K562 (cell line): ENCODE measurements around the gene ZNF778. TPM values are rescaled to one million over a fixed set of nuclear protein-coding genes. Genes with fewer than 3 reads are reported as not detected.

Experiments used
- ATAC-seq: fragments of 200-7000 bp; cut with Tn5 transposase; 3 replicates; pipeline ENCODE4 v1.9.1; 2020; ENCODE audit warnings: moderate library complexity
- Bru-seq: library from RNA; stranded (reverse); fragments of 400-500 nt; gene quantifications from one replicate; lab custom pipeline; 2021; lab: Mats Ljungman, UMichigan
- BruChase-seq, 2 experiments: library from RNA; stranded (reverse); fragments of 400-500 nt; gene quantifications; one replicate each; lab custom pipeline; 2021; lab: Mats Ljungman, UMichigan
- BruUV-seq: library from RNA; stranded (reverse); fragments of 400-500 nt; replicated peaks from 2 replicates; lab custom pipeline; 2021; lab: Mats Ljungman, UMichigan
- CTCF ChIA-PET: fragments of 300-600 bp; formaldehyde crosslinking; extraction: SDS; loops from one replicate; lab custom pipeline; 2021; ENCODE audit warnings: low intra/inter-chr PET ratio; lab: Yijun Ruan, JAX
- POLR2A ChIA-PET: fragments of 300-600, 350-650 bp; sonication (Branson Sonifier 250); formaldehyde crosslinking; extraction: SDS; loops from one replicate; lab custom pipeline; 2021; ENCODE audit warnings: antibody characterized with exemption, inconsistent platforms; lab: Yijun Ruan, JAX
- DNase-seq, 4 experiments: peaks; one replicate each; pipeline versions ENCODE4 v3.0.0 to v3.0.0-alpha.2; 2011 to 2018; ENCODE audit warnings: low spot score in 3 of 4, mixed read lengths in 3 of 4; ENCODE audit errors: extremely low read depth in 1 of 4
- FAIRE-seq: peaks from 2 replicates; lab custom pipeline; 2011; peaks lifted over from hg19 to GRCh38; lab: Jason Lieb, UNC
- H2AFZ ChIP-seq: 2 replicates; pipeline ENCODE4 v1.6.0; 2011; ENCODE audit warnings: low read depth, low read length, control low read depth, inconsistent platforms
- H3K27ac ChIP-seq: fragments of 200-600 bp; 3 replicates; pipeline ENCODE4 v1.8.0; 2011; ENCODE audit warnings: low read depth, mild to moderate bottlenecking, control low read depth, inconsistent platforms, low read length, moderate library complexity, mixed read lengths; ENCODE audit errors: extremely low read depth
- H3K27me3 ChIP-seq, 2 experiments: fragments of 300-600 bp in 1 of 2; 2 replicates in 1 of 2; 3 replicates in 1 of 2; pipeline versions ENCODE4 v1.6.0 to v1.8.0; 2011; ENCODE audit warnings: inconsistent platforms in 2 of 2, low read length in 2 of 2, mild to moderate bottlenecking in 1 of 2, mixed read lengths in 1 of 2, moderate library complexity in 1 of 2; ENCODE audit not compliant: control insufficient read depth in 2 of 2, insufficient read depth in 2 of 2
- H3K36me3 ChIP-seq: fragments of 300-600 bp; 3 replicates; pipeline ENCODE4 v1.8.0; 2011; ENCODE audit warnings: mild to moderate bottlenecking, low read length, inconsistent platforms; ENCODE audit not compliant: control insufficient read depth, insufficient read depth
- H3K4me1 ChIP-seq, 2 experiments: fragments of 200-600 bp in 1 of 2; replicated peaks in 1 of 2; 2 replicates in 1 of 2; 3 replicates in 1 of 2; pipeline versions ENCODE4 v1.5.1 to v1.8.0; 2011; ENCODE audit warnings: inconsistent platforms in 2 of 2, low read length in 2 of 2, mild to moderate bottlenecking in 1 of 2, mixed read lengths in 1 of 2, moderate library complexity in 1 of 2; ENCODE audit not compliant: control insufficient read depth in 2 of 2, insufficient read depth in 2 of 2
- H3K4me2 ChIP-seq: 2 replicates; pipeline ENCODE4 v1.6.1; 2011; ENCODE audit warnings: low read length, control low read depth, inconsistent platforms, mixed read lengths; ENCODE audit not compliant: insufficient read depth
- H3K4me3 ChIP-seq: fragments of 200-600 bp; sonication (generic), shearing (Covaris generic); 2 replicates; pipeline ENCODE4 v1.5.1; 2016; ENCODE audit warnings: control low read depth, inconsistent platforms
- H3K79me2 ChIP-seq: fragments of 200-600 bp; 3 replicates; pipeline ENCODE4 v1.8.0; 2011; ENCODE audit warnings: low read length, inconsistent platforms; ENCODE audit not compliant: control insufficient read depth, insufficient read depth
- H3K9ac ChIP-seq, 2 experiments: 2 replicates each; pipeline versions ENCODE4 v1.6.0 to v1.6.1; 2011; ENCODE audit warnings: low read depth in 2 of 2, low read length in 2 of 2, control low read depth in 1 of 2, inconsistent platforms in 1 of 2, mild to moderate bottlenecking in 1 of 2, mixed read lengths in 1 of 2; ENCODE audit not compliant: insufficient read depth in 1 of 2
- H3K9me1 ChIP-seq: one replicate; pipeline ENCODE4 v1.6.0; 2011; ENCODE audit warnings: inconsistent platforms, mild to moderate bottlenecking, low read length, moderate library complexity; ENCODE audit not compliant: control insufficient read depth, insufficient read depth
- H3K9me3 ChIP-seq: replicated peaks from 2 replicates; pipeline ENCODE4 v1.5.1; 2011; ENCODE audit warnings: low read depth, low read length, inconsistent platforms; ENCODE audit not compliant: control insufficient read depth, insufficient read depth
- H4K20me1 ChIP-seq: replicated peaks from 2 replicates; pipeline ENCODE4 v1.6.1; 2011; ENCODE audit warnings: low read length, inconsistent platforms, mixed read lengths; ENCODE audit not compliant: control insufficient read depth, insufficient read depth
- BRF1 ChIP-seq: IDR thresholded peaks from 3 replicates; pipeline ENCODE4 v1.6.1; 2011; ENCODE audit warnings: borderline replicate concordance, mild to moderate bottlenecking; ENCODE audit not compliant: insufficient read length; ENCODE audit errors: extremely low read depth
- CHAMP1 ChIP-seq: fragments of 450-650 bp; IDR thresholded peaks from 2 replicates; pipeline ENCODE4 v1.6.1; 2016; ENCODE audit warnings: mild to moderate bottlenecking
- E2F1 ChIP-seq: sonication (generic); formaldehyde crosslinking; IDR thresholded peaks from 2 replicates; pipeline ENCODE4 v1.8.1; 2023; ENCODE audit warnings: mild to moderate bottlenecking, missing genetic modification reagents, moderate library complexity
- LCOR ChIP-seq: sonication (generic); formaldehyde crosslinking; IDR thresholded peaks from 2 replicates; pipeline ENCODE4 v1.8.0; 2022; ENCODE audit warnings: mild to moderate bottlenecking, missing genetic modification reagents
- MEIS2 ChIP-seq: fragments of 450-650 bp; IDR thresholded peaks from 2 replicates; pipeline ENCODE4 v1.6.1; 2014; ENCODE audit warnings: mild to moderate bottlenecking; ENCODE audit not compliant: partially characterized antibody
- POLR2G ChIP-seq: fragments of 200-400 bp; formaldehyde crosslinking; IDR thresholded peaks from 2 replicates; pipeline ENCODE4 v1.6.1; 2017; ENCODE audit warnings: low read depth, mild to moderate bottlenecking, antibody characterized with exemption, low read length, moderate library complexity
- SAFB ChIP-seq: fragments of 200-400 bp; formaldehyde crosslinking; IDR thresholded peaks from 2 replicates; pipeline ENCODE4 v1.6.1; 2017; ENCODE audit warnings: low read depth, low read length, borderline replicate concordance
- TEAD2 ChIP-seq: fragments of 450-650 bp; IDR thresholded peaks from 2 replicates; pipeline ENCODE4 v1.6.1; 2016; ENCODE audit warnings: missing genetic modification characterization, control low read depth, missing compliant biosample characterization
- ZNF23 ChIP-seq: fragments of 250-450 bp; sonication (Bioruptor Pico); IDR thresholded peaks from 2 replicates; pipeline ENCODE4 v1.4.0; 2020; ENCODE audit warnings: mild to moderate bottlenecking
- ZNF584 ChIP-seq: fragments of 200-800 bp; sonication (Bioruptor generic); IDR thresholded peaks from 2 replicates; pipeline ENCODE4 v1.6.1; 2016; ENCODE audit warnings: low read depth, mild to moderate bottlenecking, missing genetic modification characterization, missing compliant biosample characterization
- WGBS: fragments of 100-300 bp; shearing (Covaris generic); methylation state at CpG from one replicate; pipeline ENCODE4 v1.1.6; 2016; ENCODE audit warnings: low coverage, mixed read lengths; ENCODE audit not compliant: insufficient coverage; ENCODE audit errors: missing lambda C conversion rate; 5-methylcytosine and 5-hydroxymethylcytosine counted together
- in situ Hi-C: fragments of 300-500 bp; cut with MboI; formaldehyde crosslinking; loops from 4 replicates; pipeline ENCODE4 v1.15.0; 2018; ENCODE audit warnings: inconsistent platforms, mixed read lengths
- intact Hi-C: fragments of 100-400 bp; cut with micrococcal nuclease; formaldehyde crosslinking; loops from 2 replicates; pipeline ENCODE4 v1.14.2; 2022
- long read RNA-seq, 3 experiments: library from polyadenylated mRNA in 2 of 3; library from RNA in 1 of 3; unstranded in 2 of 3; stranded (forward) in 1 of 3; transcript quantifications; one replicate each; pipeline ENCODE4 v2.0.0, GENCODE V29; 2019 to 2022
- polyA minus RNA-seq, 3 experiments: library from RNA; depleted of rRNA, polyadenylated mRNA; stranded (reverse); fragments of >200 nt; gene quantifications; 2 replicates each; pipeline ENCODE4 v1.2.3, GENCODE V29; 2011
- polyA plus RNA-seq, 8 experiments: library from polyadenylated mRNA; depleted of rRNA in 4 of 8; stranded (reverse) in 5 of 8; unstranded in 3 of 8; fragments of >200 nt; fragmentation: Nextera tagmentation in 2 of 8; fragmentation: Illumina TruSeq in 1 of 8; extraction: Ambion mirVana in 2 of 8; extraction: Trizol in 1 of 8; gene quantifications; 2 replicates each; pipeline versions ENCODE4 v1.2.1 to v1.2.3, GENCODE V29; 2011 to 2014; ENCODE audit warnings: inconsistent platforms in 1 of 8, missing spikeins in 1 of 8
- total RNA-seq, 7 experiments: library from RNA; depleted of rRNA in 6 of 7; stranded (reverse); fragments of >200 nt in 6 of 7; fragmentation: Illumina TruSeq in 2 of 7; extraction: Trizol in 2 of 7; gene quantifications; 2 replicates each; pipeline versions ENCODE4 v1.2.1 to v1.2.3, GENCODE V29; 2011 to 2021; ENCODE audit warnings: low replicate concordance in 1 of 7

The ZNF778 gene
- 47.1 and 61.9 TPM in 2 replicates for total RNA-seq (2011; cell fraction: chromatin; rRNA removed; ENCODE audit: low replicate concordance)
- total RNA-seq (2011; cell fraction: nucleolus; rRNA removed): 22.5 and 24.7 TPM in 2 replicates
- total RNA-seq (2011; cell fraction: nucleoplasm; rRNA removed): 21.5 and 25.0 TPM in 2 replicates
- total RNA-seq (2014; rRNA removed): 18.3 and 26.8 TPM in 2 replicates
- total RNA-seq (2014; rRNA removed; fragmentation: Illumina TruSeq; extraction: Trizol): 7.4 and 8.2 TPM in 2 replicates
- 6.4 and 7.5 TPM in 2 replicates for total RNA-seq (2015; rRNA removed; fragmentation: Illumina TruSeq; extraction: Trizol)
- total RNA-seq (2021): 12.4 and 14.3 TPM in 2 replicates
- 6.9 and 9.7 TPM in 2 replicates for polyA plus RNA-seq (2011; rRNA removed)
- polyA plus RNA-seq (2011; cell fraction: cytosol; rRNA removed): 5.1 and 5.2 TPM in 2 replicates
- 12.6 and 18.5 TPM in 2 replicates for polyA plus RNA-seq (2011; cell fraction: nucleus; rRNA removed)
- 6.3 and 7.9 TPM in 2 replicates for polyA plus RNA-seq (2012)
- 7.4 and 7.5 TPM in 2 replicates for polyA plus RNA-seq (2014; fragmentation: Illumina TruSeq; extraction: Trizol)
- under 1 TPM; 0.70 to 0.80 TPM for polyA plus RNA-seq (2014; fragmentation: Nextera tagmentation; extraction: Ambion mirVana)
- 33.9 and 60.6 TPM in 2 replicates for polyA plus RNA-seq (2014; rRNA removed)
- polyA minus RNA-seq (2011; rRNA and poly(A)+ RNA removed): 16.9 and 19.1 TPM in 2 replicates
- polyA minus RNA-seq (2011; cell fraction: cytosol; rRNA and poly(A)+ RNA removed): 7.0 and 9.8 TPM in 2 replicates
- 9.3 and 12.1 TPM in 2 replicates for polyA minus RNA-seq (2011; cell fraction: nucleus; rRNA and poly(A)+ RNA removed)
- percentile 66 among the genes with signal in this experiment for Bru-seq, nascent RNA
- BruChase-seq, experiment 1, labeled RNA remaining after a 2-hour chase: percentile 71 among the genes with signal in this experiment
- BruChase-seq, experiment 2, labeled RNA remaining after a 6-hour chase: percentile 69 among the genes with signal in this experiment
- long read RNA-seq, experiment 1, transcript ZNF778-205 (2 exons, 267 nt): major isoform, 10 of 50 reads
- long read RNA-seq, experiment 1, transcript ZNF778-202 (7 exons, 3,608 nt): minor isoform, 5 of 50 reads
- long read RNA-seq, experiment 1, partial matches to known transcripts: 0 of 50 reads
- long read RNA-seq, experiment 1, other reads (novel, unspliced or antisense): 34 of 50 reads
- long read RNA-seq, experiment 2, partial matches to known transcripts: 0 of 12 reads
- long read RNA-seq, experiment 2, other reads (novel, unspliced or antisense): 9 of 12 reads
- long read RNA-seq, experiment 3, partial matches to known transcripts: 0 of 7 reads
- long read RNA-seq, experiment 3, other reads (novel, unspliced or antisense): 6 of 7 reads

GRCh38 chr16:89217388-89218191, at the start of gene ZNF778:
ZNF778 (plus strand) TSS chr16:89217703; CDS start chr16:89221128, 3,425 bp downstream.
- WGBS: under 1% methylated on average over 82 of the region's 91 CpGs
- Histone ChIP-seq H3K36me3 (peaks cover 29% of the 10 kb centered on the region), H3K4me3 (peak within 1 kb of the TSS; percentile 90), H3K4me1 (peaks cover 20 to 31% of the 10 kb centered on the region in 2 experiments; a peak in 4 of 5 replicates), H3K9me1 (no peaks in the 10 kb centered on the region), H4K20me1 (no peaks in the 10 kb centered on the region; the same call in 1 of the 2 replicates), H2AFZ (peak within 1 kb of the TSS; percentile 89), H3K9me3 (no peaks in the 10 kb centered on the region; the same call in 1 of the 2 replicates), H3K27me3 (no peaks in the 10 kb centered on the region), H3K9ac (peak within 1 kb of the TSS; percentile 76 to 99), H3K27ac (peak within 1 kb of the TSS; percentile 78), H3K79me2 (peaks cover 34% of the 10 kb centered on the region), H3K4me2 (peak within 1 kb of the TSS; percentile 72)
- in situ Hi-C loops (loop anchor here (10.0 kb wide), 1 partner anchor 403 kb away; the partner anchor contains the start of gene APRT), intact Hi-C loops (loop anchor here (2.0 to 5.0 kb wide), 4 partner anchors 23 to 405 kb away; partner anchors contain the start of genes CDH15 and SPG7)
- BruUV-seq: TSS peak; percentile 64
- FAIRE-seq (no peak), DNase-seq (peak; percentile 88 to 92 (median 88)), ATAC-seq (peak; percentile 80)
- POLR2A ChIA-PET: interaction anchor here (0.6 to 1.0 kb wide), 5 partner anchors 11 to 389 kb away, joined by 3 read pairs; no protein-coding TSS in a partner anchor
- CTCF ChIA-PET: interaction anchor here (0.6 to 1.1 kb wide), 3 partner anchors 32 to 431 kb away, joined by 3 to 4 read pairs (median 3); no protein-coding TSS in a partner anchor
- TF ChIP-seq LCOR (CRISPR knock-in tag): peak; percentile 92
- peak; percentile 85 for TF ChIP-seq SAFB
- TF ChIP-seq TEAD2 (tag): no peak
- TF ChIP-seq E2F1 (CRISPR knock-in tag): peak; percentile 50; the same call in 1 of the 2 replicates
- TF ChIP-seq CHAMP1: no peak
- peak; percentile 97 for TF ChIP-seq POLR2G
- no peak for TF ChIP-seq ZNF584
- no peak for TF ChIP-seq ZNF23 (CRISPR knock-in tag)
- TF ChIP-seq MEIS2: no peak
- no peak for TF ChIP-seq BRF1
